Adrenal gland (tissue), 5 donors: Measurements from ENCODE around the gene SLC35G2.

Experiments used
- CTCF ChIP-seq, 6 experiments: fragments of 450-650 bp in 4 of 6; fragments of 200-600 bp in 2 of 6; sonication (generic) in 1 of 6; IDR thresholded peaks; 1 replicate in 5 of 6; 2 replicates in 1 of 6; pipeline versions ENCODE4 v1.5.1 to v1.8.0; 2016 to 2021; ENCODE audit warnings: antibody characterized with exemption in 6 of 6, mild to moderate bottlenecking in 2 of 6, moderate library complexity in 1 of 6
- POLR2A ChIP-seq, 2 donors: fragments of 450-650 bp; IDR thresholded peaks; one replicate each; pipeline ENCODE4 v1.6.1; 2017; ENCODE audit warnings: antibody characterized with exemption in 2 of 2, mild to moderate bottlenecking in 2 of 2, moderate library complexity in 1 of 2
- donor health status: DM: no; HTN: no; CAD: no.

- no peak for TF ChIP-seq CTCF (IDR thresholded peaks at IDR 0.05)
- no peak for TF ChIP-seq POLR2A (IDR thresholded peaks at IDR 0.05)
These were observed 82.5 kb downstream of the SLC35G2 start for GRCh38 chr3:136901391-136901790.
